ENCODE data around the gene PRDX6.
"Not testable (repeated sequence)": the region's sequence is repeated elsewhere in the genome, so short reads cannot be mapped to it uniquely, and the experiment has no call there.

Gene PRDX6

GRCh38 chr1:173496757-173497320 lies 19.7 kb downstream of the PRDX6 start:
- no peak for DNase-seq (ENCODE audit: low spot score)

GRCh38 chr1:173499729-173500128 lies 22.6 kb downstream of the PRDX6 start:
- DNase-seq (ENCODE audit: low spot score), result no peak

- no peak for DNase-seq (ENCODE audit: low spot score)
These were observed 25.0 kb downstream of the PRDX6 start for GRCh38 chr1:173502104-173502503.

GRCh38 chr1:173503391-173503790 lies 26.3 kb downstream of the PRDX6 start:
- DNase-seq (ENCODE audit: low spot score), result no peak

GRCh38 chr1:173504268-173504667 lies 27.1 kb downstream of the PRDX6 start:
- no peak for DNase-seq (ENCODE audit: low spot score)

- DNase-seq (ENCODE audit: low spot score), result no peak
These were observed 28.3 kb downstream of the PRDX6 start for GRCh38 chr1:173505391-173505790.

- peak; percentile 26 for DNase-seq (ENCODE audit: low spot score)
These were observed 29.3 kb downstream of the PRDX6 start for GRCh38 chr1:173506437-173506836.

GRCh38 chr1:173507205-173507846 lies 30.2 kb downstream of the PRDX6 start:
- peak; percentile 33 for DNase-seq (ENCODE audit: low spot score)

- DNase-seq (ENCODE audit: low spot score), result no peak
These were observed 30.7 kb downstream of the PRDX6 start for GRCh38 chr1:173507847-173508209.

- no peak for DNase-seq (ENCODE audit: low spot score)
These were observed 31.4 kb downstream of the PRDX6 start for GRCh38 chr1:173508541-173508940.

GRCh38 chr1:173509797-173510196 lies 32.7 kb downstream of the PRDX6 start:
- no peak for DNase-seq (ENCODE audit: low spot score)

- not testable (repeated sequence) for DNase-seq (ENCODE audit: low spot score)
These were observed 37.4 kb downstream of the PRDX6 start for GRCh38 chr1:173514503-173514902.

- no peak for DNase-seq (ENCODE audit: low spot score)
These were observed 43.7 kb downstream of the PRDX6 start for GRCh38 chr1:173520799-173521198.

GRCh38 chr1:173523329-173523728 lies 46.2 kb downstream of the PRDX6 start:
- DNase-seq (ENCODE audit: low spot score), result no peak

GRCh38 chr1:173525926-173526325 lies 48.8 kb downstream of the PRDX6 start:
- DNase-seq (ENCODE audit: low spot score), result no peak

GRCh38 chr1:173527151-173527826 lies 50.2 kb downstream of the PRDX6 start:
- no peak for DNase-seq (ENCODE audit: low spot score)

GRCh38 chr1:173529106-173529505 lies 52.0 kb downstream of the PRDX6 start:
- no peak for DNase-seq (ENCODE audit: low spot score)

- no peak for DNase-seq (ENCODE audit: low spot score)
These were observed 53.9 kb downstream of the PRDX6 start for GRCh38 chr1:173530795-173531693.

- DNase-seq (ENCODE audit: low spot score), result no peak
These were observed 55.1 kb downstream of the PRDX6 start for GRCh38 chr1:173532237-173532636.

GRCh38 chr1:173536223-173536622 lies 59.1 kb downstream of the PRDX6 start:
- DNase-seq (ENCODE audit: low spot score), result no peak

Data from iPS-NIHi11 (cell line).